IMR-90 (cell line): Measurements from ENCODE around the gene ARHGAP10. TPM values are rescaled to one million over a fixed set of nuclear protein-coding genes. Genes with fewer than 3 reads are reported as not detected.

Source experiments
- ATAC-seq: fragments of 200-7000 bp; cut with Tn5 transposase; 2 replicates; pipeline ENCODE4 v1.9.1; 2020; ENCODE audit warnings: low read depth, mild to moderate bottlenecking, moderate library complexity
- BruUV-seq: library from RNA; stranded (reverse); fragments of 400-500 nt; replicated peaks from 2 replicates; lab custom pipeline; 2021; lab: Mats Ljungman, UMichigan
- CTCF ChIA-PET: fragments of 300-600 bp; formaldehyde crosslinking; extraction: SDS; loops from one replicate; lab custom pipeline; 2021; ENCODE audit warnings: antibody characterized with exemption; lab: Yijun Ruan, JAX
- POLR2A ChIA-PET: fragments of 300-600 bp; sonication (Branson Sonifier 250); formaldehyde crosslinking; loops from one replicate; lab custom pipeline; 2022; ENCODE audit warnings: antibody characterized with exemption; ENCODE audit not compliant: unreplicated experiment; lab: Charles Lee
- DNase-seq: peaks from one replicate; pipeline ENCODE4 v3.0.0; 2013
- H2AFZ ChIP-seq: replicated peaks from 2 replicates; pipeline ENCODE3; 2013; ENCODE audit warnings: low read length, mild to moderate bottlenecking; ENCODE audit not compliant: poor library complexity
- H2AK5ac ChIP-seq: 2 replicates; pipeline ENCODE4 v1.6.1; 2013; ENCODE audit warnings: low read depth, low read length, inconsistent platforms
- H2AK9ac ChIP-seq: replicated peaks from 2 replicates; pipeline ENCODE3; 2013; ENCODE audit warnings: mild to moderate bottlenecking, low read depth, low read length, moderate library complexity; ENCODE audit not compliant: poor library complexity
- H2BK120ac ChIP-seq: 2 replicates; pipeline ENCODE4 v1.6.1; 2013; ENCODE audit warnings: low read depth, low read length, inconsistent platforms
- H2BK15ac ChIP-seq: 3 replicates; pipeline ENCODE4 v1.6.1; 2013; ENCODE audit warnings: low read depth, low read length, inconsistent platforms
- H2BK20ac ChIP-seq: 2 replicates; pipeline ENCODE4 v1.6.1; 2013; ENCODE audit warnings: low read depth, mild to moderate bottlenecking, inconsistent platforms, low read length, moderate library complexity
- H2BK5ac ChIP-seq: 2 replicates; pipeline ENCODE4 v1.6.1; 2013; ENCODE audit warnings: mild to moderate bottlenecking, low read depth, low read length, inconsistent platforms; ENCODE audit not compliant: poor library complexity, severe bottlenecking
- H3K14ac ChIP-seq: replicated peaks from 2 replicates; pipeline ENCODE4 v1.6.1; 2013; ENCODE audit warnings: low read depth, low read length, inconsistent platforms
- H3K18ac ChIP-seq: 2 replicates; pipeline ENCODE4 v1.6.1; 2013; ENCODE audit warnings: low read depth, low read length, control low read depth
- H3K23ac ChIP-seq: 2 replicates; pipeline ENCODE4 v1.6.1; 2013; ENCODE audit warnings: low read depth, low read length, inconsistent platforms
- H3K27ac ChIP-seq: 2 replicates; pipeline ENCODE4 v1.5.1; 2013; ENCODE audit warnings: mild to moderate bottlenecking, control low read depth, low read length; ENCODE audit not compliant: insufficient read depth
- H3K27me3 ChIP-seq: 2 replicates; pipeline ENCODE4 v1.6.1; 2013; ENCODE audit warnings: low read length; ENCODE audit not compliant: control insufficient read depth, insufficient read depth
- H3K36me3 ChIP-seq: 2 replicates; pipeline ENCODE4 v1.6.1; 2013; ENCODE audit warnings: low read length, mixed read lengths; ENCODE audit not compliant: control insufficient read depth, insufficient read depth
- H3K4ac ChIP-seq: 2 replicates; pipeline ENCODE4 v1.6.1; 2013; ENCODE audit warnings: low read depth, low read length, inconsistent platforms
- H3K4me1 ChIP-seq: 2 replicates; pipeline ENCODE4 v1.6.1; 2013; ENCODE audit warnings: low read length, mixed read lengths; ENCODE audit not compliant: control insufficient read depth, insufficient read depth
- H3K4me2 ChIP-seq: 2 replicates; pipeline ENCODE4 v1.6.1; 2013; ENCODE audit warnings: low read depth, mild to moderate bottlenecking, control low read depth, low read length, moderate library complexity
- H3K4me3 ChIP-seq: 2 replicates; pipeline ENCODE4 v1.5.1; 2013; ENCODE audit warnings: low read depth, mild to moderate bottlenecking, control low read depth, low read length, moderate library complexity; ENCODE audit not compliant: insufficient read depth
- H3K56ac ChIP-seq: 2 replicates; pipeline ENCODE4 v1.6.1; 2013; ENCODE audit warnings: low read length, inconsistent platforms; ENCODE audit not compliant: insufficient read depth; ENCODE audit errors: extremely low read depth
- H3K79me1 ChIP-seq, 2 experiments: 2 replicates each; pipeline ENCODE4 v1.6.1; 2013; ENCODE audit warnings: low read length in 2 of 2, inconsistent platforms in 1 of 2, low read depth in 1 of 2
- H3K9ac ChIP-seq: 2 replicates; pipeline ENCODE4 v1.6.1; 2013; ENCODE audit warnings: low read depth, low read length, control low read depth
- H3K9me1 ChIP-seq: 2 replicates; pipeline ENCODE4 v1.6.1; 2013; ENCODE audit warnings: low read length, inconsistent platforms; ENCODE audit not compliant: insufficient read depth
- H3K9me3 ChIP-seq: 2 replicates; pipeline ENCODE4 v1.6.1; 2013; ENCODE audit warnings: low read length; ENCODE audit not compliant: control insufficient read depth, insufficient read depth
- H4K20me1 ChIP-seq: 2 replicates; pipeline ENCODE4 v1.6.1; 2013; ENCODE audit warnings: low read length, inconsistent platforms; ENCODE audit not compliant: insufficient read depth
- H4K5ac ChIP-seq: 2 replicates; pipeline ENCODE4 v1.6.1; 2013; ENCODE audit warnings: mild to moderate bottlenecking, low read depth, low read length, control low read depth
- H4K8ac ChIP-seq, 2 experiments: 2 replicates each; pipeline ENCODE4 v1.6.1; 2013; ENCODE audit warnings: low read depth in 2 of 2, low read length in 2 of 2, control low read depth in 1 of 2, inconsistent platforms in 1 of 2
- H4K91ac ChIP-seq: 2 replicates; pipeline ENCODE4 v1.6.1; 2013; ENCODE audit warnings: low read depth, low read length, inconsistent platforms; ENCODE audit not compliant: insufficient read depth
- BHLHE40 ChIP-seq: fragments of 150-350 bp; IDR thresholded peaks from 2 replicates; pipeline ENCODE4 v1.6.1; 2016; ENCODE audit warnings: mild to moderate bottlenecking, low read depth, low read length
- CEBPB ChIP-seq: IDR thresholded peaks from 2 replicates; pipeline ENCODE4 v1.6.1; 2012; ENCODE audit warnings: low read depth, low read length, improper control_type of control experiment
- CHD1 ChIP-seq: IDR thresholded peaks from 2 replicates; pipeline ENCODE4 v1.6.1; 2012; ENCODE audit warnings: low read depth, low read length, improper control_type of control experiment
- CTCF ChIP-seq: conservative IDR thresholded peaks from 2 replicates; pipeline ENCODE4 v1.5.1; 2012; ENCODE audit warnings: mild to moderate bottlenecking, low read depth, low read length, improper control_type of control experiment
- FOS ChIP-seq: fragments of 150-350 bp; IDR thresholded peaks from 2 replicates; pipeline ENCODE4 v1.6.1; 2016; ENCODE audit warnings: low read depth, low read length
- MAFK ChIP-seq: IDR thresholded peaks from 2 replicates; pipeline ENCODE4 v1.6.1; 2012; ENCODE audit warnings: low read depth, low read length, improper control_type of control experiment
- MXI1 ChIP-seq: IDR thresholded peaks from 2 replicates; pipeline ENCODE4 v1.6.1; 2012; ENCODE audit warnings: low read depth, mild to moderate bottlenecking, low read length, moderate library complexity, borderline replicate concordance
- NFE2L2 ChIP-seq: fragments of 150-350 bp; IDR thresholded peaks from 2 replicates; pipeline ENCODE4 v1.6.1; 2016; ENCODE audit warnings: low read depth, mild to moderate bottlenecking, low read length
- POLR2A ChIP-seq: IDR thresholded peaks from 2 replicates; pipeline ENCODE4 v1.6.1; 2012; ENCODE audit warnings: mild to moderate bottlenecking, low read depth, low read length
- WGBS, 2 experiments: methylation state at CpG; one replicate each; pipeline versions ENCODE4 v1.1.5 to v1.1.7; 2013; ENCODE audit warnings: missing lambda C conversion rate in 2 of 2; ENCODE audit not compliant: insufficient read length in 1 of 2; ENCODE audit errors: extremely low coverage in 2 of 2; 5-methylcytosine and 5-hydroxymethylcytosine counted together
- dilution Hi-C: fragments of 300-500 bp; cut with HindIII; formaldehyde crosslinking; loops from one replicate; pipeline ENCODE4 v1.14.3; 2018; ENCODE audit warnings: low sequenced_read_pairs; ENCODE audit not compliant: unreplicated experiment
- in situ Hi-C: fragments of 300-500 bp; cut with MboI; formaldehyde crosslinking; loops from 3 replicates; pipeline ENCODE4 v1.14.3; 2019; ENCODE audit warnings: low sequenced_read_pairs, inconsistent platforms, mixed read lengths
- intact Hi-C: fragments of 100-400 bp; cut with micrococcal nuclease; formaldehyde crosslinking; loops from 2 replicates; pipeline ENCODE4 v1.10.0; 2022
- polyA plus RNA-seq, 3 experiments: library from polyadenylated mRNA; depleted of rRNA; stranded (reverse); fragments of >200 nt; gene quantifications; 2 replicates each; pipeline ENCODE4 v1.2.3, GENCODE V29; 2012; ENCODE audit warnings: low replicate concordance in 1 of 3
- total RNA-seq: library from RNA; depleted of rRNA; stranded (reverse); fragments of >200 nt; gene quantifications from 2 replicates; pipeline ENCODE4 v1.2.3, GENCODE V29; 2012
- TF ChIP-seq, protein P1 (sequence below): fragments of 150-350 bp; IDR thresholded peaks from 2 replicates; pipeline ENCODE4 v1.6.1; 2016; ENCODE audit warnings: low read depth, mild to moderate bottlenecking, low read length, moderate library complexity, borderline replicate concordance

The ARHGAP10 gene
- total and polyA plus RNA-seq, 2 of the 4 experiments (the other 2 are of a cell fraction): 27.1 to 29.4 TPM

- peaks cover 46% of the 10 kb centered on the region for H4K20me1 ChIP-seq
- H3K4me2 ChIP-seq: peak overlapping the region; percentile 18; the same call in 1 of the 2 replicates
- ChIA-PET POLR2A (no interaction called here), CTCF (no interaction called here)
- DNase-seq: peak; percentile 24
- H3K4me3 ChIP-seq: no peak overlapping the region
- no peak overlapping the region for H3K18ac ChIP-seq
- no TSS peak for BruUV-seq
- no peak overlapping the region for H4K91ac ChIP-seq
- TF ChIP-seq CEBPB (no peak), CHD1 (no peak), CTCF (no peak), BHLHE40 (no peak), MXI1 (no peak), FOS (no peak), NFE2L2 (no peak), POLR2A (no peak), MAFK (no peak)
- TF ChIP-seq, protein P1, sequence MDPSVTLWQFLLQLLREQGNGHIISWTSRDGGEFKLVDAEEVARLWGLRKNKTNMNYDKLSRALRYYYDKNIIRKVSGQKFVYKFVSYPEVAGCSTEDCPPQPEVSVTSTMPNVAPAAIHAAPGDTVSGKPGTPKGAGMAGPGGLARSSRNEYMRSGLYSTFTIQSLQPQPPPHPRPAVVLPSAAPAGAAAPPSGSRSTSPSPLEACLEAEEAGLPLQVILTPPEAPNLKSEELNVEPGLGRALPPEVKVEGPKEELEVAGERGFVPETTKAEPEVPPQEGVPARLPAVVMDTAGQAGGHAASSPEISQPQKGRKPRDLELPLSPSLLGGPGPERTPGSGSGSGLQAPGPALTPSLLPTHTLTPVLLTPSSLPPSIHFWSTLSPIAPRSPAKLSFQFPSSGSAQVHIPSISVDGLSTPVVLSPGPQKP: no peak
- peaks cover 19% of the 10 kb centered on the region for H3K9me1 ChIP-seq
- no peak overlapping the region for H3K27ac ChIP-seq
- no peak overlapping the region for H2BK15ac ChIP-seq
- H3K23ac ChIP-seq: no peak overlapping the region
- H3K9ac ChIP-seq: no peak overlapping the region
- no peak overlapping the region for H2BK5ac ChIP-seq
- no peak overlapping the region for H3K4ac ChIP-seq
- H3K14ac ChIP-seq: 0 out of 2 replicates have a peak overlapping the region, but pooled peaks have one; percentile 24
- H3K27me3 ChIP-seq: no peaks in the 10 kb centered on the region
- intact Hi-C loops (no loop called here), dilution Hi-C loops (no loop called here), in situ Hi-C loops (no loop called here)
- H4K8ac ChIP-seq: no peak overlapping the region
- H3K79me1 ChIP-seq: peaks cover 47 to 72% of the 10 kb centered on the region in 2 experiments
- no peak overlapping the region for H3K56ac ChIP-seq
- H2BK20ac ChIP-seq: no peak overlapping the region
- no peak overlapping the region for H2AK9ac ChIP-seq
- H2AK5ac ChIP-seq: no peak overlapping the region
- ATAC-seq: peak; percentile 30; the same call in 1 of the 2 replicates
- no peaks in the 10 kb centered on the region for H3K36me3 ChIP-seq
- WGBS, 2 experiments: no CpG with 5 or more reads among the region's 3 CpGs
- no peaks in the 10 kb centered on the region for H3K9me3 ChIP-seq
- no peak overlapping the region for H4K5ac ChIP-seq
- H3K4me1 ChIP-seq: peaks cover 21% of the 10 kb centered on the region
- no peak overlapping the region for H2AFZ ChIP-seq
- no peak overlapping the region for H2BK120ac ChIP-seq
Observed at GRCh38 chr4:147788791-147789190, 56.9 kb downstream of the ARHGAP10 start.
